K562 (cell line): ENCODE results near the gene STAB2. TPM values are rescaled to one million over a fixed set of nuclear protein-coding genes. Genes with fewer than 3 reads are reported as not detected.

Experiments
- ATAC-seq: fragments of 200-7000 bp; cut with Tn5 transposase; 3 replicates; pipeline ENCODE4 v1.9.1; 2020; ENCODE audit warnings: moderate library complexity
- BruUV-seq: library from RNA; stranded (reverse); fragments of 400-500 nt; replicated peaks from 2 replicates; lab custom pipeline; 2021; lab: Mats Ljungman, UMichigan
- CTCF ChIA-PET: fragments of 300-600 bp; formaldehyde crosslinking; extraction: SDS; loops from one replicate; lab custom pipeline; 2021; ENCODE audit warnings: low intra/inter-chr PET ratio; lab: Yijun Ruan, JAX
- POLR2A ChIA-PET: fragments of 300-600, 350-650 bp; sonication (Branson Sonifier 250); formaldehyde crosslinking; extraction: SDS; loops from one replicate; lab custom pipeline; 2021; ENCODE audit warnings: antibody characterized with exemption, inconsistent platforms; lab: Yijun Ruan, JAX
- DNase-seq, 4 experiments: peaks; one replicate each; pipeline versions ENCODE4 v3.0.0 to v3.0.0-alpha.2; 2011 to 2018; ENCODE audit warnings: low spot score in 3 of 4, mixed read lengths in 3 of 4; ENCODE audit errors: extremely low read depth in 1 of 4
- FAIRE-seq: peaks from 2 replicates; lab custom pipeline; 2011; peaks lifted over from hg19 to GRCh38; lab: Jason Lieb, UNC
- H2AFZ ChIP-seq: 2 replicates; pipeline ENCODE4 v1.6.0; 2011; ENCODE audit warnings: low read depth, low read length, control low read depth, inconsistent platforms
- H3K27ac ChIP-seq: fragments of 200-600 bp; 3 replicates; pipeline ENCODE4 v1.8.0; 2011; ENCODE audit warnings: low read depth, mild to moderate bottlenecking, control low read depth, inconsistent platforms, low read length, moderate library complexity, mixed read lengths; ENCODE audit errors: extremely low read depth
- H3K27me3 ChIP-seq, 2 experiments: fragments of 300-600 bp in 1 of 2; 2 replicates in 1 of 2; 3 replicates in 1 of 2; pipeline versions ENCODE4 v1.6.0 to v1.8.0; 2011; ENCODE audit warnings: inconsistent platforms in 2 of 2, low read length in 2 of 2, mild to moderate bottlenecking in 1 of 2, mixed read lengths in 1 of 2, moderate library complexity in 1 of 2; ENCODE audit not compliant: control insufficient read depth in 2 of 2, insufficient read depth in 2 of 2
- H3K36me3 ChIP-seq: fragments of 300-600 bp; 3 replicates; pipeline ENCODE4 v1.8.0; 2011; ENCODE audit warnings: mild to moderate bottlenecking, low read length, inconsistent platforms; ENCODE audit not compliant: control insufficient read depth, insufficient read depth
- H3K4me1 ChIP-seq, 2 experiments: fragments of 200-600 bp in 1 of 2; replicated peaks in 1 of 2; 2 replicates in 1 of 2; 3 replicates in 1 of 2; pipeline versions ENCODE4 v1.5.1 to v1.8.0; 2011; ENCODE audit warnings: inconsistent platforms in 2 of 2, low read length in 2 of 2, mild to moderate bottlenecking in 1 of 2, mixed read lengths in 1 of 2, moderate library complexity in 1 of 2; ENCODE audit not compliant: control insufficient read depth in 2 of 2, insufficient read depth in 2 of 2
- H3K4me2 ChIP-seq: 2 replicates; pipeline ENCODE4 v1.6.1; 2011; ENCODE audit warnings: low read length, control low read depth, inconsistent platforms, mixed read lengths; ENCODE audit not compliant: insufficient read depth
- H3K4me3 ChIP-seq: fragments of 200-600 bp; sonication (generic), shearing (Covaris generic); 2 replicates; pipeline ENCODE4 v1.5.1; 2016; ENCODE audit warnings: control low read depth, inconsistent platforms
- H3K79me2 ChIP-seq: fragments of 200-600 bp; 3 replicates; pipeline ENCODE4 v1.8.0; 2011; ENCODE audit warnings: low read length, inconsistent platforms; ENCODE audit not compliant: control insufficient read depth, insufficient read depth
- H3K9ac ChIP-seq, 2 experiments: 2 replicates each; pipeline versions ENCODE4 v1.6.0 to v1.6.1; 2011; ENCODE audit warnings: low read depth in 2 of 2, low read length in 2 of 2, control low read depth in 1 of 2, inconsistent platforms in 1 of 2, mild to moderate bottlenecking in 1 of 2, mixed read lengths in 1 of 2; ENCODE audit not compliant: insufficient read depth in 1 of 2
- H3K9me1 ChIP-seq: one replicate; pipeline ENCODE4 v1.6.0; 2011; ENCODE audit warnings: inconsistent platforms, mild to moderate bottlenecking, low read length, moderate library complexity; ENCODE audit not compliant: control insufficient read depth, insufficient read depth
- H3K9me3 ChIP-seq: replicated peaks from 2 replicates; pipeline ENCODE4 v1.5.1; 2011; ENCODE audit warnings: low read depth, low read length, inconsistent platforms; ENCODE audit not compliant: control insufficient read depth, insufficient read depth
- H4K20me1 ChIP-seq: replicated peaks from 2 replicates; pipeline ENCODE4 v1.6.1; 2011; ENCODE audit warnings: low read length, inconsistent platforms, mixed read lengths; ENCODE audit not compliant: control insufficient read depth, insufficient read depth
- BCOR ChIP-seq: fragments of 450-650 bp; IDR thresholded peaks from 2 replicates; pipeline ENCODE4 v1.6.1; 2016
- CHD2 ChIP-seq: IDR thresholded peaks from 2 replicates; pipeline ENCODE4 v1.6.1; 2011; ENCODE audit warnings: low read depth, low read length
- EWSR1 ChIP-seq: fragments of 450-650 bp; IDR thresholded peaks from 2 replicates; pipeline ENCODE4 v1.6.1; 2018; ENCODE audit warnings: borderline replicate concordance, mild to moderate bottlenecking, low read depth, moderate library complexity; ENCODE audit not compliant: partially characterized antibody
- FOXK1 ChIP-seq: sonication (generic); formaldehyde crosslinking; IDR thresholded peaks from 2 replicates; pipeline ENCODE4 v1.8.0; 2022; ENCODE audit warnings: missing genetic modification reagents, mild to moderate bottlenecking, borderline replicate concordance
- HMG20A ChIP-seq: fragments of 450-650 bp; formaldehyde crosslinking; conservative IDR thresholded peaks from 2 replicates; pipeline ENCODE4 v1.4.0; 2020; ENCODE audit warnings: mild to moderate bottlenecking, mixed read lengths
- KAT7 ChIP-seq: sonication (generic); formaldehyde crosslinking; IDR thresholded peaks from 2 replicates; pipeline ENCODE4 v1.8.0; 2022; ENCODE audit warnings: missing genetic modification reagents, mild to moderate bottlenecking, borderline replicate concordance
- NFE2 ChIP-seq: IDR thresholded peaks from 2 replicates; pipeline ENCODE4 v1.6.1; 2014; ENCODE audit warnings: antibody characterized with exemption, low read depth
- TBP ChIP-seq: optimal IDR thresholded peaks from 2 replicates; pipeline ENCODE3; 2011; ENCODE audit warnings: low read depth, low read length, improper control_type of control experiment
- TGIF2 ChIP-seq: sonication (generic); formaldehyde crosslinking; IDR thresholded peaks from 2 replicates; pipeline ENCODE4 v1.8.1; 2022; ENCODE audit warnings: mild to moderate bottlenecking, missing genetic modification reagents, moderate library complexity
- TSC22D4 ChIP-seq: fragments of 450-650 bp; IDR thresholded peaks from 2 replicates; pipeline ENCODE4 v1.6.1; 2016; ENCODE audit warnings: missing genetic modification characterization, missing biosample characterization, control low read depth
- ZNF354B ChIP-seq: fragments of 250-450 bp; sonication (Bioruptor Pico); IDR thresholded peaks from 2 replicates; pipeline ENCODE4 v1.4.0; 2020
- ZNF551 ChIP-seq: fragments of 250-450 bp; sonication (Bioruptor Pico); IDR thresholded peaks from 2 replicates; pipeline ENCODE4 v1.5.0; 2021; ENCODE audit warnings: mild to moderate bottlenecking, moderate library complexity
- ZNF584 ChIP-seq: fragments of 200-800 bp; sonication (Bioruptor generic); IDR thresholded peaks from 2 replicates; pipeline ENCODE4 v1.6.1; 2016; ENCODE audit warnings: low read depth, mild to moderate bottlenecking, missing genetic modification characterization, missing compliant biosample characterization
- WGBS: fragments of 100-300 bp; shearing (Covaris generic); methylation state at CpG from one replicate; pipeline ENCODE4 v1.1.6; 2016; ENCODE audit warnings: low coverage, mixed read lengths; ENCODE audit not compliant: insufficient coverage; ENCODE audit errors: missing lambda C conversion rate; 5-methylcytosine and 5-hydroxymethylcytosine counted together
- in situ Hi-C: fragments of 300-500 bp; cut with MboI; formaldehyde crosslinking; loops from 4 replicates; pipeline ENCODE4 v1.15.0; 2018; ENCODE audit warnings: inconsistent platforms, mixed read lengths
- intact Hi-C: fragments of 100-400 bp; cut with micrococcal nuclease; formaldehyde crosslinking; loops from 2 replicates; pipeline ENCODE4 v1.14.2; 2022
- polyA plus RNA-seq, 8 experiments: library from polyadenylated mRNA; depleted of rRNA in 4 of 8; stranded (reverse) in 5 of 8; unstranded in 3 of 8; fragments of >200 nt; fragmentation: Nextera tagmentation in 2 of 8; fragmentation: Illumina TruSeq in 1 of 8; extraction: Ambion mirVana in 2 of 8; extraction: Trizol in 1 of 8; gene quantifications; 2 replicates each; pipeline versions ENCODE4 v1.2.1 to v1.2.3, GENCODE V29; 2011 to 2014; ENCODE audit warnings: inconsistent platforms in 1 of 8, missing spikeins in 1 of 8
- total RNA-seq, 7 experiments: library from RNA; depleted of rRNA in 6 of 7; stranded (reverse); fragments of >200 nt in 6 of 7; fragmentation: Illumina TruSeq in 2 of 7; extraction: Trizol in 2 of 7; gene quantifications; 2 replicates each; pipeline versions ENCODE4 v1.2.1 to v1.2.3, GENCODE V29; 2011 to 2021; ENCODE audit warnings: low replicate concordance in 1 of 7
- TF ChIP-seq, protein P1 (sequence below): fragments of 150-350 bp; conservative IDR thresholded peaks from 2 replicates; pipeline ENCODE4 v1.6.1; 2014; ENCODE audit warnings: low read length
- TF ChIP-seq, protein P2 (sequence below): sonication (generic); formaldehyde crosslinking; IDR thresholded peaks from 2 replicates; pipeline ENCODE4 v1.8.1; 2022; ENCODE audit warnings: missing genetic modification reagents
- TF ChIP-seq, protein P3 (sequence below): fragments of 450-650 bp; IDR thresholded peaks from one replicate; pipeline ENCODE4 v1.6.1; 2018; ENCODE audit warnings: mild to moderate bottlenecking, moderate library complexity; ENCODE audit not compliant: partially characterized antibody

Gene STAB2
- total and polyA plus RNA-seq, 9 of the 15 experiments (the other 6 are each of a cell fraction or from before 2014, with no cell fraction given), result 0.10 TPM; not detected in 8

DNA sequence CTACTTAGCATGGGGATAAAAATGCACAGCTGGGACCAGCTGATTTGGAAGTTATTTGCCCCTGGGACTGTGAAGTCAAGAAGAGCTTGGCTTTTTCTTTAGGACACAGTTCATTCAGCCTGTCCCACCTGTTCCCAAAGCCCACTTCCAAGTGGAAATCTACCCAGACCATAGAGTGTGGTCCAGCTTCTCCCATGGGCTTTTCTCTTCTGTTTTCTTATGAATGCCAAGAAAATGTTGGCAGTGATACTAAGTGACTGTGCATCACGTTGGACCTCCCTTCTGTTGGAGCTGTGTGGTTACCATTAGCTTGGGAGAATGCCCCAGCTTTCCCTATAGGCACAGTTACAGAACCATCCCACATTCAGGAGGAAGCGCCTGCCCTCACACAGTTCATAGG, 164.5 kb downstream of the STAB2 start:
- 29% methylated on average over 2 of the region's 2 CpGs for WGBS
- H3K4me2 ChIP-seq, result no peak overlapping the region
- ChIA-PET POLR2A (interaction anchor here (0.6 to 0.7 kb wide), 2 partner anchors 21 to 1098 kb away, joined by 3 read pairs; no protein-coding TSS in a partner anchor), CTCF (no interaction called here)
- TF ChIP-seq NFE2, result no peak
- no peak for TF ChIP-seq CHD2
- TF ChIP-seq KAT7 (CRISPR knock-in tag), result no peak
- no peak for TF ChIP-seq TSC22D4 (tag)
- TF ChIP-seq HMG20A (CRISPR knock-in tag), result no peak
- TF ChIP-seq TGIF2 (CRISPR knock-in tag), result no peak
- no peak for TF ChIP-seq TBP
- no peak for TF ChIP-seq ZNF354B (CRISPR knock-in tag)
- TF ChIP-seq, protein P1, sequence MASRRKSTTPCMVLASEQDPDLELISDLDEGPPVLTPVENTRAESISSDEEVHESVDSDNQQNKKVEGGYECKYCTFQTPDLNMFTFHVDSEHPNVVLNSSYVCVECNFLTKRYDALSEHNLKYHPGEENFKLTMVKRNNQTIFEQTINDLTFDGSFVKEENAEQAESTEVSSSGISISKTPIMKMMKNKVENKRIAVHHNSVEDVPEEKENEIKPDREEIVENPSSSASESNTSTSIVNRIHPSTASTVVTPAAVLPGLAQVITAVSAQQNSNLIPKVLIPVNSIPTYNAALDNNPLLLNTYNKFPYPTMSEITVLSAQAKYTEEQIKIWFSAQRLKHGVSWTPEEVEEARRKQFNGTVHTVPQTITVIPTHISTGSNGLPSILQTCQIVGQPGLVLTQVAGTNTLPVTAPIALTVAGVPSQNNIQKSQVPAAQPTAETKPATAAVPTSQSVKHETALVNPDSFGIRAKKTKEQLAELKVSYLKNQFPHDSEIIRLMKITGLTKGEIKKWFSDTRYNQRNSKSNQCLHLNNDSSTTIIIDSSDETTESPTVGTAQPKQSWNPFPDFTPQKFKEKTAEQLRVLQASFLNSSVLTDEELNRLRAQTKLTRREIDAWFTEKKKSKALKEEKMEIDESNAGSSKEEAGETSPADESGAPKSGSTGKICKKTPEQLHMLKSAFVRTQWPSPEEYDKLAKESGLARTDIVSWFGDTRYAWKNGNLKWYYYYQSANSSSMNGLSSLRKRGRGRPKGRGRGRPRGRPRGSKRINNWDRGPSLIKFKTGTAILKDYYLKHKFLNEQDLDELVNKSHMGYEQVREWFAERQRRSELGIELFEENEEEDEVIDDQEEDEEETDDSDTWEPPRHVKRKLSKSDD, result no peak
- TF ChIP-seq ZNF584 (CRISPR knock-in tag), result no peak
- no peak for TF ChIP-seq EWSR1
- no peak for TF ChIP-seq FOXK1 (CRISPR knock-in tag)
- TF ChIP-seq, protein P2, sequence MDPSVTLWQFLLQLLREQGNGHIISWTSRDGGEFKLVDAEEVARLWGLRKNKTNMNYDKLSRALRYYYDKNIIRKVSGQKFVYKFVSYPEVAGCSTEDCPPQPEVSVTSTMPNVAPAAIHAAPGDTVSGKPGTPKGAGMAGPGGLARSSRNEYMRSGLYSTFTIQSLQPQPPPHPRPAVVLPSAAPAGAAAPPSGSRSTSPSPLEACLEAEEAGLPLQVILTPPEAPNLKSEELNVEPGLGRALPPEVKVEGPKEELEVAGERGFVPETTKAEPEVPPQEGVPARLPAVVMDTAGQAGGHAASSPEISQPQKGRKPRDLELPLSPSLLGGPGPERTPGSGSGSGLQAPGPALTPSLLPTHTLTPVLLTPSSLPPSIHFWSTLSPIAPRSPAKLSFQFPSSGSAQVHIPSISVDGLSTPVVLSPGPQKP (CRISPR knock-in tag), result no peak
- no peak for TF ChIP-seq BCOR
- TF ChIP-seq ZNF551, result no peak
- TF ChIP-seq, protein P3, sequence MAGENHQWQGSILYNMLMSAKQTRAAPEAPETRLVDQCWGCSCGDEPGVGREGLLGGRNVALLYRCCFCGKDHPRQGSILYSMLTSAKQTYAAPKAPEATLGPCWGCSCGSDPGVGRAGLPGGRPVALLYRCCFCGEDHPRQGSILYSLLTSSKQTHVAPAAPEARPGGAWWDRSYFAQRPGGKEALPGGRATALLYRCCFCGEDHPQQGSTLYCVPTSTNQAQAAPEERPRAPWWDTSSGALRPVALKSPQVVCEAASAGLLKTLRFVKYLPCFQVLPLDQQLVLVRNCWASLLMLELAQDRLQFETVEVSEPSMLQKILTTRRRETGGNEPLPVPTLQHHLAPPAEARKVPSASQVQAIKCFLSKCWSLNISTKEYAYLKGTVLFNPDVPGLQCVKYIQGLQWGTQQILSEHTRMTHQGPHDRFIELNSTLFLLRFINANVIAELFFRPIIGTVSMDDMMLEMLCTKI, result no peak
- in situ Hi-C loops, result no loop called here
- H3K9ac ChIP-seq, result no peak overlapping the region
- no peaks in the 10 kb centered on the region for H3K9me1 ChIP-seq
- peaks cover 6 to 18% of the 10 kb centered on the region in 2 experiments; a peak in 4 of 5 replicates for H3K27me3 ChIP-seq
- H3K4me1 ChIP-seq, result no peaks in the 10 kb centered on the region
- DNase-seq, result no peak
- FAIRE-seq, result no peak
- no peaks in the 10 kb centered on the region; the same call in 1 of the 2 replicates for H4K20me1 ChIP-seq
- H3K79me2 ChIP-seq, result no peaks in the 10 kb centered on the region
- BruUV-seq, result no TSS peak
- H3K27ac ChIP-seq, result no peak overlapping the region
- no peak overlapping the region for H3K4me3 ChIP-seq
- H3K36me3 ChIP-seq, result no peaks in the 10 kb centered on the region
- H3K9me3 ChIP-seq, result no peaks in the 10 kb centered on the region
- intact Hi-C loops, result no loop called here
- no peak overlapping the region for H2AFZ ChIP-seq
- ATAC-seq, result no peak
